Dendritic cell treated with granulocyte-macrophage colony-stimulating factor and Interleukin-4, amounts not matched to agents 40 ng/mL and 50 ng/mL, for 4 days (primary cell): ENCODE results near the gene TMEM218.
A peak's percentile ranks its signal among the peaks of the same experiment; 100 is the strongest.

Source experiments
- H3K27ac Mint-ChIP-seq: one replicate; pipeline ENCODE4 v1.8.0; 2022; ENCODE audit warnings: mild to moderate bottlenecking, mixed read lengths
- H3K27me3 Mint-ChIP-seq: one replicate; pipeline ENCODE4 v1.8.0; 2022; ENCODE audit warnings: mild to moderate bottlenecking, mixed read lengths
- H3K36me3 Mint-ChIP-seq: one replicate; pipeline ENCODE4 v1.8.0; 2022; ENCODE audit warnings: low read depth, mixed read lengths
- H3K4me1 Mint-ChIP-seq: one replicate; pipeline ENCODE4 v1.8.0; 2022; ENCODE audit warnings: low read depth, mixed read lengths
- H3K4me3 Mint-ChIP-seq: one replicate; pipeline ENCODE4 v1.8.0; 2022; ENCODE audit warnings: mild to moderate bottlenecking, moderate library complexity, mixed read lengths
- H3K9me3 Mint-ChIP-seq: one replicate; pipeline ENCODE4 v1.8.0; 2022; ENCODE audit warnings: mixed read lengths
- intact Hi-C: fragments of 100-400 bp; cut with micrococcal nuclease; formaldehyde crosslinking; loops from one replicate; pipeline ENCODE4 v1.15.0; 2022

TMEM218 gene

GRCh38 chr11:125082611-125083311, 28.7 kb downstream of the TMEM218 start:
- no peaks in the 10 kb centered on the region for H3K9me3 Mint-ChIP-seq
- peaks cover 24% of the 10 kb centered on the region for H3K4me1 Mint-ChIP-seq
- peaks cover 100% of the 10 kb centered on the region for H3K36me3 Mint-ChIP-seq
- H3K4me3 Mint-ChIP-seq, result no peak overlapping the region
- intact Hi-C loops, result no loop called here
- no peaks in the 10 kb centered on the region for H3K27me3 Mint-ChIP-seq
- H3K27ac Mint-ChIP-seq, result peak overlapping the region; percentile 1

- H3K36me3 Mint-ChIP-seq, result peaks cover 100% of the 10 kb centered on the region
- H3K27me3 Mint-ChIP-seq, result no peaks in the 10 kb centered on the region
- H3K4me1 Mint-ChIP-seq, result peaks cover 31% of the 10 kb centered on the region
- intact Hi-C loops, result no loop called here
- H3K4me3 Mint-ChIP-seq, result no peak overlapping the region
- H3K9me3 Mint-ChIP-seq, result no peaks in the 10 kb centered on the region
- H3K27ac Mint-ChIP-seq, result peak overlapping the region; percentile 1
Observed at GRCh38 chr11:125082040-125082439, 29.4 kb downstream of the TMEM218 start.

GRCh38 chr11:125081098-125081798, 30.2 kb downstream of the TMEM218 start:
- Mint-ChIP-seq H3K27ac (peak overlapping the region; percentile 1), H3K36me3 (peaks cover 100% of the 10 kb centered on the region), H3K4me1 (peaks cover 39% of the 10 kb centered on the region), H3K4me3 (no peak overlapping the region), H3K27me3 (no peaks in the 10 kb centered on the region), H3K9me3 (no peaks in the 10 kb centered on the region)
- intact Hi-C loops, result no loop called here

GRCh38 chr11:125080531-125080911, 30.9 kb downstream of the TMEM218 start:
- no peak overlapping the region for H3K4me3 Mint-ChIP-seq
- no peak overlapping the region for H3K27ac Mint-ChIP-seq
- peaks cover 46% of the 10 kb centered on the region for H3K4me1 Mint-ChIP-seq
- H3K9me3 Mint-ChIP-seq, result no peaks in the 10 kb centered on the region
- H3K27me3 Mint-ChIP-seq, result no peaks in the 10 kb centered on the region
- peaks cover 100% of the 10 kb centered on the region for H3K36me3 Mint-ChIP-seq
- intact Hi-C loops, result no loop called here

GRCh38 chr11:125079878-125080530, 31.4 kb downstream of the TMEM218 start:
- peaks cover 100% of the 10 kb centered on the region for H3K36me3 Mint-ChIP-seq
- no peak overlapping the region for H3K4me3 Mint-ChIP-seq
- peaks cover 51% of the 10 kb centered on the region for H3K4me1 Mint-ChIP-seq
- intact Hi-C loops, result loop anchor here (10.0 kb wide), 1 partner anchor 515 kb away; the partner anchor contains the start of gene STT3A
- peak overlapping the region; percentile 22 for H3K27ac Mint-ChIP-seq
- H3K27me3 Mint-ChIP-seq, result no peaks in the 10 kb centered on the region
- H3K9me3 Mint-ChIP-seq, result no peaks in the 10 kb centered on the region

GRCh38 chr11:125079151-125079877, 32.1 kb downstream of the TMEM218 start:
- Mint-ChIP-seq H3K4me1 (peaks cover 58% of the 10 kb centered on the region), H3K4me3 (no peak overlapping the region), H3K36me3 (peaks cover 96% of the 10 kb centered on the region), H3K9me3 (no peaks in the 10 kb centered on the region), H3K27me3 (no peaks in the 10 kb centered on the region), H3K27ac (peak overlapping the region; percentile 50)
- intact Hi-C loops, result loop anchor here (10.0 kb wide), 1 partner anchor 515 kb away; the partner anchor contains the start of gene STT3A

- intact Hi-C loops, result loop anchor here (10.0 kb wide), 1 partner anchor 516 kb away; the partner anchor contains the start of gene STT3A
- peak overlapping the region; percentile 49 for H3K27ac Mint-ChIP-seq
- no peak overlapping the region for H3K4me3 Mint-ChIP-seq
- no peaks in the 10 kb centered on the region for H3K9me3 Mint-ChIP-seq
- H3K27me3 Mint-ChIP-seq, result no peaks in the 10 kb centered on the region
- H3K36me3 Mint-ChIP-seq, result peaks cover 96% of the 10 kb centered on the region
- H3K4me1 Mint-ChIP-seq, result peaks cover 65% of the 10 kb centered on the region
Observed at GRCh38 chr11:125078516-125079140, 32.8 kb downstream of the TMEM218 start.

- no peak overlapping the region for H3K4me3 Mint-ChIP-seq
- no peaks in the 10 kb centered on the region for H3K9me3 Mint-ChIP-seq
- peaks cover 70% of the 10 kb centered on the region for H3K4me1 Mint-ChIP-seq
- intact Hi-C loops, result loop anchor here (10.0 kb wide), 1 partner anchor 517 kb away; the partner anchor contains the start of gene STT3A
- H3K27ac Mint-ChIP-seq, result peak overlapping the region; percentile 49
- H3K27me3 Mint-ChIP-seq, result no peaks in the 10 kb centered on the region
- peaks cover 96% of the 10 kb centered on the region for H3K36me3 Mint-ChIP-seq
Observed at GRCh38 chr11:125078016-125078415, 33.4 kb downstream of the TMEM218 start.

- H3K9me3 Mint-ChIP-seq, result no peaks in the 10 kb centered on the region
- no peak overlapping the region for H3K4me3 Mint-ChIP-seq
- peak overlapping the region; percentile 96 for H3K27ac Mint-ChIP-seq
- intact Hi-C loops, result loop anchor here (10.0 kb wide), 1 partner anchor 518 kb away; the partner anchor contains the start of gene STT3A
- H3K4me1 Mint-ChIP-seq, result peaks cover 85% of the 10 kb centered on the region
- H3K36me3 Mint-ChIP-seq, result peaks cover 92% of the 10 kb centered on the region
- no peaks in the 10 kb centered on the region for H3K27me3 Mint-ChIP-seq
Observed at GRCh38 chr11:125076378-125076945, 35.0 kb downstream of the TMEM218 start.

- no peak overlapping the region for H3K4me3 Mint-ChIP-seq
- H3K27me3 Mint-ChIP-seq, result no peaks in the 10 kb centered on the region
- intact Hi-C loops, result loop anchor here (10.0 kb wide), 1 partner anchor 519 kb away; the partner anchor contains the start of gene STT3A
- H3K27ac Mint-ChIP-seq, result peak overlapping the region; percentile 96
- H3K9me3 Mint-ChIP-seq, result no peaks in the 10 kb centered on the region
- peaks cover 91% of the 10 kb centered on the region for H3K4me1 Mint-ChIP-seq
- H3K36me3 Mint-ChIP-seq, result peaks cover 92% of the 10 kb centered on the region
Observed at GRCh38 chr11:125075900-125076317, 35.5 kb downstream of the TMEM218 start.

- peaks cover 98% of the 10 kb centered on the region for H3K4me1 Mint-ChIP-seq
- H3K4me3 Mint-ChIP-seq, result peak overlapping the region; percentile 17
- H3K27me3 Mint-ChIP-seq, result no peaks in the 10 kb centered on the region
- H3K36me3 Mint-ChIP-seq, result peaks cover 85% of the 10 kb centered on the region
- intact Hi-C loops, result loop anchor here (10.0 kb wide), 1 partner anchor 520 kb away; the partner anchor contains the start of gene STT3A
- no peaks in the 10 kb centered on the region for H3K9me3 Mint-ChIP-seq
- H3K27ac Mint-ChIP-seq, result peak overlapping the region; percentile 96
Observed at GRCh38 chr11:125075242-125075625, 36.2 kb downstream of the TMEM218 start.

GRCh38 chr11:125074511-125075241, 36.8 kb downstream of the TMEM218 start:
- H3K4me3 Mint-ChIP-seq, result no peak overlapping the region
- peaks cover 81% of the 10 kb centered on the region for H3K36me3 Mint-ChIP-seq
- intact Hi-C loops, result loop anchor here (10.0 kb wide), 1 partner anchor 520 kb away; the partner anchor contains the start of gene STT3A
- peak overlapping the region; percentile 96 for H3K27ac Mint-ChIP-seq
- no peaks in the 10 kb centered on the region for H3K27me3 Mint-ChIP-seq
- peaks cover 99% of the 10 kb centered on the region for H3K4me1 Mint-ChIP-seq
- no peaks in the 10 kb centered on the region for H3K9me3 Mint-ChIP-seq
